HepG2 (cell line): ENCODE measurements around the gene ANO2.

Experiments used
- HDAC2 ChIP-seq: sonication (generic); formaldehyde crosslinking; IDR thresholded peaks from 2 replicates; pipeline ENCODE4 v1.4.0; 2020; ENCODE audit warnings: missing genetic modification reagents
- NFYC ChIP-seq: IDR thresholded peaks from 2 replicates; pipeline ENCODE4 v1.6.1; 2016; ENCODE audit warnings: missing genetic modification reagents, missing compliant biosample characterization

DNA sequence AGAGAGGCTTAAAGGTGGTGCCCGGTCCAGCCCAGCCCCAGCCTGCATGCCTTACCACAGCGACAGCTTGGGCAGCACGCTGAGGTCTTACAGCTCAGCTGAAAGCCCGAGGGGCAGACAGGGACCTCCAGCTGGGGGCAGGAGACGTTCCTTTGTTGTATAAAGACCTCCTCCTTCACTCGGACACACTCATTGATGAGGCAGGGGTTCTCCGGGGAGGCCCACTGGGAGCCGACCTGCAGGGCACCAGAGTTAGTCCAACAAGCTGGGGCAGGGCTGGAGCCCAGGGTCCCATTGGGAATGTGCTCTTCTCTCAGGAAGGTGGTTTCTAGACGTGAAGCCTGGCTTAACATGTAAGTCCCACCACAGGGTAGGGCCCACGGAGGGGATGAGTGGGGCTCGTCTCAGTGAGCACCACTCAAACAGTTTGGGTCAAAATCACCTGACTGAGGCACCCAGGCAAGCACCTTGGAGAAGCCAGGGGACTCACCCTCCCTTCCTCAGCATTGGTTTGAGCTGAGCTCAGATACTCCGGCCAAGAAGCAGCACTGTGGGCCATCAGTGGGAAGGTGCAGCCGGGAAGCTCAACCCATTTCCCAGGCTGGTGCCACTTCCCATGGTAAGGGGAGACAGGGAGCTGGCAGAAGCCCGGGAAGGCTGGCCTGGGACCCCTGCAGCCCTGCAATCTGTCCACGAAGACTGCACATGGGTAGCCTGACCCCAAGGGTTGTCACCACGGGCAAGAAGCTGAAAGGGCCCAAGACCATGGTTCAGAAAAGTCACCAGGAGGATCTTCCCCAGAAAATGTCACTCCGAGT lies 24.3 kb upstream of the ANO2 start:
- TF ChIP-seq HDAC2 (CRISPR knock-in tag) (no peak), NFYC (no peak)
